GM21526 (cell line): ENCODE measurements around the gene SPATA3.
"Not testable (repeated sequence)": the region's sequence is repeated elsewhere in the genome, so short reads cannot be mapped to it uniquely, and the experiment has no call there.

Experiments used
- ATAC-seq: cut with Tn5 transposase; IDR thresholded peaks from one replicate; pipeline ENCODE4 v1.9.1; 2021; ENCODE audit warnings: moderate library complexity; ENCODE audit not compliant: unreplicated experiment, low FRiP score

SPATA3 gene

DNA sequence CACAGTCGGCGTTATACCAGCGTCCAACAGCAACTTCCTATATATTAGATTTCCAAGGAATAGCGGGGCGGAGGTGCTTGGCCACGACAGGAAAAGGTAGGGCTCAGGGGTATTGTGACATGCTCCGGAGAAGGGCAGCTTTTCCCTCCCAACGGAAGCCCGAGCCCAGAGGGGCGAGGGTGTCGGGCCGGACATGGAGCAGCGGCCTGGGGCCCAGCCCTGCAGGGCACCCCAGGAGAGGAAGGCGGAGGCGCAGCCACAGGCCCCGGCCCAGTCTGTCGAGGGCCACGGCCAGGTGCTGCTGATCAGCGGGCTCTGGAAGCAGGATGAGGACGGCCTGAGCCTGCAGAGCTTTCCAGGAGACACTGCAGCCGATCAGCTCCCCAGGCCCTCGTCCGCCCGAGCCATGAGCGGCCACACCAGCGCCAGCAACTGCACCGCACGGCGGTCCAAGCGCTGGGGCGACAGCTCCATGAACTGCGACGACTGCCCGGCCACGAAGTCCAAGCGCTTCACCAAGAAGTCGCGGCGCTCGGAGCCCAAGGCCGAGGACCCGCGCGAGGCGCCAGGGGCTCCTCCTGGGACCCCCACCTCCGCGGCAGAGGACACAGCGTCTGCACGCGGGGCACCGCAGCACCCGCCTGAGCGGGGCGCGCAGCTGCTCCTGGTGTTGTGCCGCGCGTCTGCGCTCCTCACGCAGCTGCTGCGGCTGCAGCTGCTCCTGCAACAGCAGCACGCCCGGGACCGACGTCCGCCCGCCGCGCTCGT, 5.6 kb upstream of the SPATA3 start:
- ATAC-seq: no peak

DNA sequence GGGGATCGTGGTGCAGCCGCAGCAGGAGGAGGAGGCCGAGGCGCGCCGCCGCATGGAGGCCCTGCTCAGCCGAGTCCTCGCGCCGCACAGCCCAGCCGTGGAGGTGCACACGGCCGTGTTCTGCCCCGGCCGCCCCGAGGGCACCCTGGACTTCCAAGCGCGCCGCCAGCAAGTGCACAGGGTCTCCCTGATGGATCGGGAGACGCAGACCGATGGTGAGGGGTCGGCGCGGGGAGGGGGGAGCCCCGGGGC, 5.1 kb upstream of the SPATA3 start:
- ATAC-seq: no peak

DNA sequence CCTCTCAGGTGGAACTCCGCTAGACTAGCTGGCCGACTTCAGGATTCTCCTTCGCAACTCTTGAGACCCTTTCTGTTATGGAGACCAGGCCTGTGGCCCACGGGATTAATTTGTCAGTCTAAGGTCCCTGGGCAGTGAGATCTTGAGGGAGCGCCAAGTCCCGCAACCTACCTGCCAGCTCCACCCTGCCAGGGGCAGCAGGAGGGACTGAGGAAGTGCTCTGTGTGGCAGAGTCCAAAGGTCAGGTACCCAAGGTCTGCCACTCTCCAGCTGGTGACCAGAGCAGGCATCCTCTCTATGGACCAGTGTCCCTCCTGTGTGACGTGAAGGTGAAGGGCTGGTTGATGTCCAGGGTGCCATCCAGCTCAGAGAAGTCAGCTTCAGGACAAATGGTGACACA, 4.3 kb upstream of the SPATA3 start:
- no peak for ATAC-seq

DNA sequence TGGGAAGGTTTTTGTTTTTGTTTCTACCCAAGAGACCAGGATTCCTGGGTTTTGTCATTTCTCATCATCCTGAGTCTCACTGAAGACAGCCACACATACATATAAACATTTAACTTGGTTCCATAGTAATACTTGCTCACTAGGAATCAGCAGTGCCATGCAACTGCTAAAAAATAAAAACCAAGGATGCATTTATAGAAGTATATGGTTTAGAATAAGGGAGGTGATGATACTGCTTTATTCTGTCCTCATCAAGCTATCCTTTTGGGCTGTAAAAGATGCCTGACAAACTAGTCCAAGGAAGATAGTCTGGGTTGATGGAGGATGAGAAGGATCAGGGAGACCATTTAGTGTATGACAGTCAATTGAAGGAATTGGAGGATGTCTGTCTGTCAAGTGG, 740 bp downstream of the SPATA3 start:
- ATAC-seq: no peak

DNA sequence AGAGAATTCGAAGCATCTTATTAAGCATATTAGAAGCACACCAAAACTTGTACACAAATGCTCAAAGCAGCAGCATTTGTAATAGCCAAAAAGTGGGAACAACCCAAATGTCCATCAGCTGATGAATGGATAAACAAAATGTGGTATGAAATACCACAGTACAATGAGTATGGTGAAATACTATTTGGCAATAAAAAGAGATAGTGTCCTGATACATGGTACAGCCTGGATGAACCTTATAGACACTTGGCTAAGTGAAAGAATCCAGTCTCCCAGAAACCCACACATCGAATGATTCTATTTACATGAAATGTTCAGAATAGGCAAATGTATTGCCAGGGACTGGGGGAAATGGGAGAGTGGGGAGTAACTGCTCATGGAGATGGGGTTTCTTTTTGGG, 3.0 kb downstream of the SPATA3 start:
- no peak for ATAC-seq

DNA sequence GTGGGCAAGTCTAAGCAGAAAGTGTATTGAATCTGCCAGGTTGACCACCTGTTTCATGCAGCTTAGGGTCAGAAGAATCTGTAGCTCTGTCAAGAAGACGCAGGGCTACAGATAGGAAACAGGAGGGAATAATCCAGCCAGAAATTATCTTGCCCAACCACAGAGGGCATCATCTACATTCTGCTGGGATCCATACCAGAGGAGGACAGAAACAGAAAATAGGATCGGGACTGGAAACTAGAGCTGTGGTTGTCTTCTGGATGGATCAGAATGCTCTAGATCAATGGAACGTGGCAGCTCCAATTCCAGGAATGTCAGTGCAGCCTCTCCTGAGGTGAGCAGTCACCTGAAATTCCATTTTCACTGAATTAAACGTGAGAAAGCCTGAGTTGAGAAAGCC, 3.6 kb downstream of the SPATA3 start:
- ATAC-seq: no peak

DNA sequence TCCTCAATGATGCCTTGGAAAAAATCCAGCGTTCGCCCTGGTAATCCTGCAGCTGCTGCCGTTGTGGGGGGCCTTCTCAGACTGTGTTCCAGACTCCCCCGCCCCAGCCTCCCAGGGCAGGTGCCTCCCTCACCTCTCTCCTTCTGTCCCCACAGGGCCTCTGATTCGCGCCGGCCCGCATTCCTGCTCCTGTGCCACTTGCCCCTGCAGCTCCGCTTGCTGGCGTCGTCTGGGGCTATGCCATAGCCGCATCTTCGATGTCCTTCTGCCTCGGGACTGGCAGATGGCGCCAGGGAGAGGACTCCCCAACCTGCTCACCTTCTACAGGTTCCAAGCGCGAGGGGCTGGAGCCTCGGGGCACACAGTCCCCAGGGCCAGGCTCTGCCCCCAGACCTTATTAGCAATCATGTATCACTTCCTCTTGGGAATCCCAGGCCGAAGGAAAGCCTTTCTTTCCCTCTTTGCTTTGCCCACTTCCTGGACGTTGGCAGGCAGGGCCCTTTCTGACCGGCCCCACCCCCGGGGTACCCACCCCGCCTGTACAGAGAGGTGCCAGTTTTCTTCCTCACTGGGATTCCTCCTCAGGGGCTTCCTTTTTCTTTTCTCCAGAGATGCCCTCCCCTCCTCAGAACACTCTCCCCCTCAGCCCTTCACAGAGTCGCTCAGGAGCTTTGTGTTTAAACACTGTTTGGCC, 4.4 kb downstream of the SPATA3 start:
- ATAC-seq: no peak

DNA sequence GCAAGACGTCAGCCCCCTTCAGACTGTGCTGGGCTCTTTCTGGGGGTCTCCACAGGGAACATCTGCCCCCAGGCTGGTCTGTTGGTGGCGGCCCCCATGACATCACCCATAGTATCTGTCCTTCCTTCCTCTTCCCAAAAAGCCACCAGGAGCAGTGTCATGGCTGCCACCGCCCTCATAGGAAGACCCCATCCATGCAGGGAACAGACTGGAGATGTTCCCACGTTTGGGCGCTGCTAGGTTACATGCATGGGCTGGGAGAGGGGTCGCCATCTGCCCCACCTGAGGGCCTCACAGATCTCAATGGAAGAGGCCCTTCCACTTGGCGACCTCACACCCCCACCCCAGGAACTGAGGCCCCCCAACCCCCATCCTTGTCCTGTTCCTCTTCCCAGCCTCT, 5.1 kb downstream of the SPATA3 start:
- no peak for ATAC-seq

DNA sequence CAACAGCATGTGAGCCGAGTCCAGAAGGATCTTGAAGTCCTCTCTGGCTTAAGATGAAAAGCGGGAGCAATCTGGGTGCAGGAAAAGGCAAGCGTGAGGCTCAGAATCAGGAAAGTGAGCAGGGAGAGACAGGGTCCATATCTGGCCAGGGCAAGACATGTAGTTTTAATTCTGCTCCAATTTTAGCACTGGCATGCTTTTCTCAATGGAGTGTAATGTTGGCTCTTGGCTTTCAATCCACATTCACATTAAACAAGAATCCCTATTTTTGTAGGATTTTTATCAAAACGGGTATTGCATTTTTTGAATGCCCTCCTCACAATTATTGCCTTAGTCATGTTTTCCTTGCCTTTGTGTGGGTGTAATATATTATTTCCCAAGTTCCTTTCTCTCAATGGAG, 6.0 kb downstream of the SPATA3 start:
- no peak for ATAC-seq

DNA sequence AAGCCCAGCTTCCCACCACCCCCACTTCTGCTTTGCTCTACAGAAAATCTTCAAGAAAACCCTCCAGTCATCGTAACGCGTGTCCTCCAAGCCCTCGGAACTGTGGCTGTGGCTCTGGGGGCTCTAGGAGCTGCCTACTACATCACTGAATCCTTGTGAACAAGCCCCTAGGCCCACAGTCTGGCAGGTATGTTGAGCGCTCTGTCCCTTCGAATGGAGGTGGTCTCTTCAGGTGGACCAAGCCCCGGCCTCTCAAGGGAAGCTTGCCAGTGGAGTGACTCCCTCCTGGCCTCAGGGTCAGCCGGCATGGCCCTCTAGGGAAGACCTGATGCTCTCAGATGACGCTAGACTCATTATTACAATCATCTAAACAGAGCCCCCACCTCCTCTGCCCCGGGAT, 6.7 kb downstream of the SPATA3 start:
- ATAC-seq: no peak

DNA sequence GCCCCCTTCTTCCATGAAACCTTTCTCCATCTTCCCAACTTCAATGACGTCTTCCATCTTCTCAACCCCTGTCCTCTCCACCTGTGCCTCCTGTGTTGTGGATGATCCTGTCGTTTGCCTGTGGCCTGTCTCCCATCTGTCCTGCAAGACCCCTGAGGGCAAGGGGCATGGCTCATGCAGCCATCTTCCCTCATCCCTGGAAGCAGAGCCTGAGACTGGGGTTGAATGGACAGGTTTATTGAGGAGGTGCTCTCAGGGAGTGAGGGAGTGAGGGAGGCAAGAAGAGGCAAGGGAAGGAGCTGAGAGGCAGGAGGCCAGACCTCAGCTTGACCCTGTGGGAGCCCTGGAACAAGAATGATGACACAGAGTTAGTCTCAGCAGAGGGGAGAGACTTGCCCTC, 7.3 kb downstream of the SPATA3 start:
- ATAC-seq: no peak

DNA sequence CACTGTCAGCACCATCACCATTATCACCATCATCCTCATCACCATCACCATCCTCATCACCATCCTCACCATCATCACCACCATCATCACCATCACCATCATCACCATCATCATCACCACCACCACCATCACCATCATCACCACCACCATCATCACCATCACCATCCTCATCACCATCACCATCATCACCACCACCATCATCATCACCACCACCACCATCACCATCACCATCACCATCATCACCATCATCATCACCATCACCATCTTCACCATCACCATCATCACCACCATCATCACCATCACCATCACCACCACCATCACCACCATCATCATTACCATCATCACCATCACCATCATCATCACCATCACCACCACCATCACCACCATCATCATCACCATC, 9.0 kb downstream of the SPATA3 start:
- ATAC-seq: not testable (repeated sequence)

DNA sequence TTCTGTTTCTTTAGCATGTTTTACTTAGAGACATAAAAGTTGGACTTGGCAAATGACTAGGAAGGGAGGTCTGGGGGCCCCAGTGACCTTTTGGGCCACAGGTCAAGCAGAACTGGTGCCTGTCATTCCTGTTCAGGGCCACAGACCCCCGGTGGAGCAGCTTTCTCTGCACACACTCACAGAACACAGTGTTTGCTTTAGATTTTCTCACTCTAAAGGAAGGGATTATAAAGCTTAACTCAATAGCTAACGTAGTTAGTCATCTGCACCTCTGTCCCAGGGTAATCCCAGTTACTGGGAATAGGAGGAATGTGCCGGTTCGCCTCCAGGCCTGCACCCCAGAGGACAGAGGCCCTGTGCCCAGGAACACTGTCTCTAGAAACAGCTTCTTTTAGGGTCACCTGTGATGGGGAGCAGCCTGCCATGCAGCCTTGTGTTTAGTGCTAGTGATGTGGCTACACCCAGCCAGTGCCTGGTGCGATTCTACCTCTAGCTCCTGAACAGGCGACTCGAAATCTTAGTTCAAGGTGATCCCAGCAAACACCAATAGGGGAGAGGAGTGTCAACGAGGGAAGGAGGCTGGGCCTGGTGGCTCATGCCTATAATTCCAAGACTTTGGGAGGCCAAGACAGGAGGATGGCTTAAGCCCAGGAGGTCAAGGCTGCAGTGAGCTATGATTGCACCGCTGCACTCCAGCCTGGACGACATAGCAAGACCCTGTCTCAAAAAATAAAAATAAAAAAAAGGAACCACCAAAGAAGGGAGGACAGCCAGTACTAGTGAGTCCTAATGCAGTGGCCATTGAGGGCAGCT, 11.6 kb downstream of the SPATA3 start:
- ATAC-seq: no peak

DNA sequence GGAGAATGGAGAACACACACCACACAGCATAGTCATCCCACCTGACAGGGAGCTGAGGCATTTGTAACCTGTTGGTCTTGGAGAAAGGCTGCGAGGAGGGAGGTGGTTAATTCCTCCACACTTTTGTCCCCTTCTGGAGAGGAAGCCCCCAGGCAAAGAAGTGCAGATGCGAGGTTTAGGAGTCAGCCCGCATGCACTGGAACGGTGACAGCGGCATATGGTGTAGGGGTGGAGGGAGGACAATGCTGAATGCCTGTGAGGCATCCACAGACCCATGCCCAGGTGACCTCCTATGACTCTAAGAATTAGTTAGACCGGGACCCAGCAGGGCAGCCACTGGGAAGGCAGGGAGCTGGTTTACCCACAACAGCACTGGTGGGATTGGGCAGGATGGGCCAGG, 12.2 kb downstream of the SPATA3 start:
- no peak for ATAC-seq

DNA sequence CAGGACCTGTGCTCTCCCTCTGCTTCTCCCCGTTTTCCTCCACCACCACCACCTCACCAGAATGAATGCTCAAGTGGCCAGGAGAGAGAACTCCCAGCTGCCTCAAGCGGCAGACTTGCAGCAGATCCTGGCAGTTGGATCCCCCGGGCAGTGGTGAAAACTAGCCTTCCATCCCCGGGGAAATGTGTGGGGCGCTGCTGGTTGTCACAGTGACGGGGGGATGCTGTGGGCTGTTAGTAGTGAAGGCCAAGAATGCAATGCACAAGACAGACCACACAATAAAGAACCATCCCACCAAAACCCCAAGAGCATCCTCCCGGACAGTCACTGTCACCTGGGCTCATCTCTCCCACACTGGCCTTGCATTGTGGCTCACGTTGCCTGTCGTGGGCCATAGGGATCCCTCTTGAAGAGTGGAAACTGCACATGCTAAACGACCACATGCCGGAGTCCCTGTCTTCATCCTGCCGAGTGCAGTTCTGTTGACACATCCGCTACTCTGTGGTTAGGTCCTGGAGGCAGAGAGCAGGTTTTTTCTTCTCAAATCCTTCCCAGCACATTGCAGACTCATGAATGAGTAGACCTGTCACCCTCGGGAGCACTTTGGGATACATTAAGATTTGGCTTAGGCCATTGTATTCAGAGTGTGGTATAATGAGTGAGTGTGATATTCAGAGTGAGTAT, 13.5 kb downstream of the SPATA3 start:
- no peak for ATAC-seq

DNA sequence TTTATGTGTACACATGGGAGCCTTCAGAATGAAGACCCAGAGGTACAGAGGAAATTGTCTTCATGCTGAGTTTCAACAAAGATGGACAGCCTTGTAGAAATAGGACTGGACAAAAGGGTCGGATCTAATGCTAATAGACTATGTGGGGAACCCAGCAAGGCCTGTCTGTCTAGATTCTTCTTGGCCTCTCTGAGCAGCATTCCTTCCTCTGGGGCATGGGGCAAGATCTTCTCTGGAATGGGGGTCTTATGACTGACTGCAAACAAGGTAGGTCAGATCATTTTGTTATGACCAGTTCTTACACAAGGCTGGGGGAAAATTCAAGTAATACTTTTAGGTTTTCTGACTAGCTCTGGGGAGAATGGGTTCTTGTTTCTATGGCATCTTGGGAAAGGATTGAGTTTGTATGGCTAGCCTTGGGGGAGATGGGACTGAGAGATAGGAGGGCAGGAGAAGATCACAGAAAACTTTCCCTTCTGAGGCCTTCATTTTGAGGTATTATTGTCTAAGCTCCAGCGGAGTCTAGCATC, 14.3 kb downstream of the SPATA3 start:
- ATAC-seq: no peak

DNA sequence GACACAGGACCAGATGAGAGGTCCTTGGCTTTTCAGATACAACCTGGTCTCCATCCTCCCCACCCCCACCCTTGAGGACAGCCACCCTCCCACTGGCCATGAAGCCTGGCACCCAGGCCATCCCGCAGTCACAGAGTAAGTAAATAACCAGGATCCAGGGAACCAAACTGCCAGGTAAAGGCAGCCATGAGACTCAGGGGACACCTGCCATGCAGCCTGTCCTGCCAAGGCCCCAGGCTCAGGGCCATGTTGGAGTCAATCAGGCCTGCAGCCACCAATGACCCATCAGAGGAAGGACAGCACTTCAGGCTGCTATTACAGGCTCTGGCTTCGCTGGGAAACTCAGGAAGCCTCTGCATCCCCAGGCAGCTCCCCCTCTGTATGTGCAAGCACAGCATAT, 15.6 kb downstream of the SPATA3 start:
- ATAC-seq: no peak

DNA sequence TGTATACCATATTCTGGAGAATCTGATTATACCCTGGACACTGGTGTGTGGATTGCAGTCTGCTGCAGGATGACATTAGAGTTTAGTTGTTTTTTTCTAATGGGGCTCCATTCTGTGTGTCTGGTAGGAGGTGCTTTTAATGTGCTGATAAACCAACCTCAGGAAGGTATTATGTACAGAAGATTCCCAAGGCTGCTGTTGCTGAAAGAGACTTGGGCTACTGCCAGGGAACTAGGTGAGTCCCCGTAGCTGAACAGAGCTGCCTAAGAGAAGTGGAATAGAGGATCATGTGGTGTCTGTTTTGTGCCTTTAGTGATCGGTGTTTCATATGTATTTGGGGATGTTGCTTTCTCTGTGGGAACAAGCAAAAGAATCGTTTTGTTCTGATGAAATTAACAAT, 16.5 kb downstream of the SPATA3 start:
- no peak for ATAC-seq

DNA sequence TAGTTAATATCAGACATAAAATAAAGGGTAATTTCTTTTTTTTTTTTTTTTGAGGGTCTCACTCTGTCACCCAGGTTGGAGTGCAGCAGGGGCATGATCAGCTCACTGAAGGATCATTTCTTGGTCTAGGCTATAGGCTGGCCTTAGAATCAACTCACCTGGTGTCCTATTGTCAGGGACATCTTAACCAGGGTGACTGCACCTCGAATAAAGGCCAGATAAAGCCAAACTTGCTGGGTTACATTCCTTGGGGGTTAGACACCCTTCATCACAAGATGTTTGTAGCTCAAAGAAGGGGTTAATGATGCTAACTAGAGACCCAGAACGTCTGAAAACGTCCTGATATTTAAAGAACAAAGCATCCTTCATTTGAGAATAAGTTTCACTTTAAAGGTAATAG, 17.9 kb downstream of the SPATA3 start:
- ATAC-seq: no peak

DNA sequence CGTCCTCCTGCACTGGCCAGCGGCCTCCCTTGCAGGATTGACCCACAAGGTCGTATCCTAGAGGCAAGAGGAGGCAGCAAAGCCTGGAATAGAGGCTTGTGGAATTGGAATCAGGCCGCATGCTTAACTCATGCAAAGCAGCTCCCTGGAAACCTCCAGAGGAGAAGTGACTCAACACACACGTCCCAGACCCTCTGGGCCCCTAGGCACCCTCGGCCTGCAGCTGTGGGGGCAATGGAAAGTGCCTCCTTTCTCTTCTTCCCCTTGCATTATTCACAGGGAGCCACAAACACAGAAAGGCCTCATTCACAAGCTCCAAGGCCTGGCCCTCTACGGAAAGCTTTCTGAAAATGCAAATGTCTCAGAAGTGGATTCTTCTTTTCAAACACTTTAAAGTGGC, 19.6 kb downstream of the SPATA3 start:
- no peak for ATAC-seq

DNA sequence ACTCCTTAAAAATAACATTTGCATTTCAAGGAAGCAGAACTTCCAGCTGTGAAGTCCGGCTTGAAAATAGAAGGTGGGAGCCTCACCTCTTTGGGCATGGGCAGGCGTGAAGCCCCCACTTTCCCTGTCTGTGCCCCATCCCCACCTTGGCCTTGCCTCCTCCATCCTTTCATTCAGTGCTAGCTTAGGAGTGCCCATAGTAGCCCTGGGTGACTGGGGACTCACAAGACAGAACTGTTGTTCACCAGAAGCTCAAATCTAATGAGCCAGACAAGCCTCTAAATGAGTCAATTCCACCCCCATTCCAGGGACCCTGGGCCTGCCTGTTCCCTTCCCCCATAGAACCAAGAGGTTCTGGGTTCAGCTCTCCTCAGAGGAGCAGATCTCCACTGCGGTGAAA, 20.0 kb downstream of the SPATA3 start:
- no peak for ATAC-seq
